Mucosa of rectum (tissue), 2 donors: ENCODE measurements around the gene PHLDB3.
"Not testable (repeated sequence)": the region's sequence is repeated elsewhere in the genome, so short reads cannot be mapped to it uniquely, and the experiment has no call there.

Experiments
- H3K27ac ChIP-seq, 2 donors: one replicate each; pipeline ENCODE4 v1.7.0; 2013; ENCODE audit warnings: inconsistent platforms in 2 of 2, low read depth in 2 of 2, low read length in 2 of 2
- H3K27me3 ChIP-seq, 2 donors: one replicate each; pipeline ENCODE4 v1.7.0; 2013; ENCODE audit warnings: low read length in 2 of 2; ENCODE audit not compliant: control insufficient read depth in 2 of 2, insufficient read depth in 2 of 2
- H3K36me3 ChIP-seq, 2 donors: one replicate each; pipeline ENCODE4 v1.7.0; 2013; ENCODE audit warnings: low read length in 2 of 2; ENCODE audit not compliant: control insufficient read depth in 2 of 2, insufficient read depth in 2 of 2
- H3K4me1 ChIP-seq, 2 donors: one replicate each; pipeline ENCODE4 v1.7.0; 2013; ENCODE audit warnings: low read length in 2 of 2, mild to moderate bottlenecking in 1 of 2; ENCODE audit not compliant: control insufficient read depth in 2 of 2, insufficient read depth in 2 of 2
- H3K4me3 ChIP-seq, 2 donors: one replicate each; pipeline ENCODE4 v1.7.0; 2013; ENCODE audit warnings: low read length in 2 of 2
- H3K9ac ChIP-seq, 2 donors: one replicate each; pipeline ENCODE4 v1.7.0; 2013; ENCODE audit warnings: low read length in 2 of 2, low read depth in 1 of 2, mild to moderate bottlenecking in 1 of 2
- H3K9me3 ChIP-seq, 2 donors: one replicate each; pipeline ENCODE4 v1.7.0; 2013; ENCODE audit warnings: low read length in 2 of 2; ENCODE audit not compliant: control insufficient read depth in 2 of 2
- donor health status: healthy.
- donor health status: Normal muscosa, but diverticular disease.

Gene PHLDB3

GRCh38 chr19:43438291-43439031 is 66.1 kb downstream of the PHLDB3 start:
- Histone ChIP-seq H3K4me1 (peaks cover 5 to 9% of the 10 kb centered on the region in 2 donors), H3K4me3 (no peak overlapping the region), H3K27ac (peak overlapping the region in 1 of 2 donors; percentile 56), H3K36me3 (no peaks in the 10 kb centered on the region), H3K9ac (no peak overlapping the region), H3K9me3 (no peaks in the 10 kb centered on the region), H3K27me3 (no peaks in the 10 kb centered on the region)

- H3K36me3 ChIP-seq = no peaks in the 10 kb centered on the region
- H3K9me3 ChIP-seq = no peaks in the 10 kb centered on the region
- H3K9ac ChIP-seq = no peak overlapping the region
- no peak overlapping the region for H3K4me3 ChIP-seq
- no peaks in the 10 kb centered on the region for H3K27me3 ChIP-seq
- H3K4me1 ChIP-seq = peaks cover 5 to 9% of the 10 kb centered on the region in 2 donors
- H3K27ac ChIP-seq = no peak overlapping the region
Measured at GRCh38 chr19:43437712-43438111, 66.8 kb downstream of the PHLDB3 start.

GRCh38 chr19:43437284-43437683 is 67.3 kb downstream of the PHLDB3 start:
- H3K27me3 ChIP-seq, H3K27ac ChIP-seq, H3K36me3 ChIP-seq, H3K9ac ChIP-seq, H3K4me3 ChIP-seq, H3K9me3 ChIP-seq: not testable (repeated sequence)
- peaks cover 5 to 11% of the 10 kb centered on the region in 2 donors for H3K4me1 ChIP-seq

- Histone ChIP-seq H3K4me1 (peaks cover 5 to 11% of the 10 kb centered on the region in 2 donors), H3K4me3 (no peak overlapping the region), H3K27ac (no peak overlapping the region), H3K36me3 (no peaks in the 10 kb centered on the region), H3K9me3 (no peaks in the 10 kb centered on the region), H3K27me3 (no peaks in the 10 kb centered on the region), H3K9ac (no peak overlapping the region)
Measured at GRCh38 chr19:43435775-43436174, 68.8 kb downstream of the PHLDB3 start.

GRCh38 chr19:43433689-43434088 is 70.9 kb downstream of the PHLDB3 start:
- Histone ChIP-seq H3K27ac (no peak overlapping the region), H3K4me3 (no peak overlapping the region), H3K9me3 (no peaks in the 10 kb centered on the region), H3K27me3 (no peaks in the 10 kb centered on the region), H3K4me1 (peaks cover 11 to 12% of the 10 kb centered on the region in 2 donors), H3K36me3 (no peaks in the 10 kb centered on the region), H3K9ac (no peak overlapping the region)

GRCh38 chr19:43433358-43433673 is 71.2 kb downstream of the PHLDB3 start:
- no peak overlapping the region for H3K9ac ChIP-seq
- H3K4me1 ChIP-seq = peaks cover 8 to 9% of the 10 kb centered on the region in 2 donors
- no peaks in the 10 kb centered on the region for H3K27me3 ChIP-seq
- no peak overlapping the region for H3K4me3 ChIP-seq
- H3K36me3 ChIP-seq = no peaks in the 10 kb centered on the region
- no peaks in the 10 kb centered on the region for H3K9me3 ChIP-seq
- no peak overlapping the region for H3K27ac ChIP-seq

- Histone ChIP-seq H3K9me3 (no peaks in the 10 kb centered on the region), H3K9ac (no peak overlapping the region), H3K27me3 (no peaks in the 10 kb centered on the region), H3K4me1 (peaks cover 12 to 20% of the 10 kb centered on the region in 2 donors), H3K27ac (no peak overlapping the region), H3K4me3 (no peak overlapping the region), H3K36me3 (no peaks in the 10 kb centered on the region)
Measured at GRCh38 chr19:43430976-43431375, 73.6 kb downstream of the PHLDB3 start.

- Histone ChIP-seq H3K4me1 (peaks cover 13 to 27% of the 10 kb centered on the region in 2 donors), H3K9me3 (no peaks in the 10 kb centered on the region), H3K36me3 (no peaks in the 10 kb centered on the region), H3K27ac (peak overlapping the region; percentile 39 to 58), H3K4me3 (peak overlapping the region in 1 of 2 donors; percentile 13), H3K9ac (no peak overlapping the region), H3K27me3 (no peaks in the 10 kb centered on the region)
Measured at GRCh38 chr19:43430142-43430710, 74.3 kb downstream of the PHLDB3 start.

GRCh38 chr19:43429395-43429794 is 75.2 kb downstream of the PHLDB3 start:
- Histone ChIP-seq H3K27ac (peak overlapping the region in 1 of 2 donors; percentile 4), H3K36me3 (no peaks in the 10 kb centered on the region), H3K9ac (no peak overlapping the region), H3K9me3 (no peaks in the 10 kb centered on the region), H3K4me3 (no peak overlapping the region), H3K27me3 (no peaks in the 10 kb centered on the region), H3K4me1 (peaks cover 15 to 27% of the 10 kb centered on the region in 2 donors)

GRCh38 chr19:43425567-43426392 is 78.8 kb downstream of the PHLDB3 start:
- H3K9ac ChIP-seq = peak overlapping the region; percentile 24 to 55
- H3K36me3 ChIP-seq = no peaks in the 10 kb centered on the region
- H3K4me3 ChIP-seq = peak overlapping the region in 1 of 2 donors; percentile 52
- H3K9me3 ChIP-seq = no peaks in the 10 kb centered on the region
- H3K4me1 ChIP-seq = peaks cover 13 to 27% of the 10 kb centered on the region in 2 donors
- H3K27me3 ChIP-seq = no peaks in the 10 kb centered on the region
- peak overlapping the region; percentile 86 to 92 for H3K27ac ChIP-seq
